Testis (tissue), 2 donors: Measurements from ENCODE around the gene CST9.

Experiments
- CTCF ChIP-seq, 3 experiments: fragments of 450-650 bp in 2 of 3; fragments of 200-600 bp in 1 of 3; sonication (generic) in 1 of 3; IDR thresholded peaks; one replicate each; pipeline ENCODE4 v1.5.1; 2016 to 2019; ENCODE audit warnings: antibody characterized with exemption in 3 of 3, mild to moderate bottlenecking in 2 of 3, moderate library complexity in 1 of 3
- POLR2A ChIP-seq: fragments of 450-650 bp; IDR thresholded peaks from one replicate; pipeline ENCODE4 v1.6.1; 2017; ENCODE audit warnings: antibody characterized with exemption, mild to moderate bottlenecking, moderate library complexity

GRCh38 chr20:23645575-23645974 is 39.9 kb upstream of the CST9 start:
- no peak for TF ChIP-seq CTCF (IDR thresholded peaks at IDR 0.05)
- no peak for TF ChIP-seq POLR2A
